Trophoblast cell (in vitro differentiated cells and primary cell): ENCODE results near the gene ZNF451.

Experiments used
- DNase-seq, 2 donors: peaks; one replicate each; pipeline ENCODE4 v3.0.0-alpha.2; 2016
- H2AFZ ChIP-seq: 2 replicates; pipeline ENCODE4 v1.6.1; 2013; ENCODE audit warnings: low read length, moderate library complexity, mild to moderate bottlenecking; ENCODE audit not compliant: insufficient read depth, poor library complexity
- H2AK5ac ChIP-seq: 2 replicates; pipeline ENCODE4 v1.6.1; 2013; ENCODE audit warnings: mild to moderate bottlenecking, low read length
- H2BK120ac ChIP-seq: 2 replicates; pipeline ENCODE4 v1.6.1; 2013; ENCODE audit warnings: low read length, mild to moderate bottlenecking, moderate library complexity; ENCODE audit not compliant: insufficient read depth, poor library complexity
- H2BK12ac ChIP-seq: 2 replicates; pipeline ENCODE4 v1.6.1; 2013; ENCODE audit warnings: mild to moderate bottlenecking, low read length, moderate library complexity
- H2BK5ac ChIP-seq: 2 replicates; pipeline ENCODE4 v1.6.1; 2013; ENCODE audit warnings: low read length, low read depth, moderate library complexity, mild to moderate bottlenecking; ENCODE audit not compliant: poor library complexity
- H3K14ac ChIP-seq: 2 replicates; pipeline ENCODE4 v1.6.1; 2013; ENCODE audit warnings: mild to moderate bottlenecking, low read length
- H3K18ac ChIP-seq: 2 replicates; pipeline ENCODE4 v1.6.1; 2013; ENCODE audit warnings: mild to moderate bottlenecking, low read length
- H3K23ac ChIP-seq: 2 replicates; pipeline ENCODE4 v1.6.1; 2013; ENCODE audit warnings: low read length
- H3K27ac ChIP-seq: 2 replicates; pipeline ENCODE4 v1.5.1; 2013; ENCODE audit warnings: low read depth, mild to moderate bottlenecking, inconsistent platforms, low read length, moderate library complexity
- H3K27me3 ChIP-seq: 2 replicates; pipeline ENCODE4 v1.6.1; 2013; ENCODE audit warnings: inconsistent platforms, mild to moderate bottlenecking, low read length, moderate library complexity; ENCODE audit not compliant: insufficient read depth
- H3K36me3 ChIP-seq, 2 experiments: 1 replicate in 1 of 2; 2 replicates in 1 of 2; pipeline ENCODE4 v1.6.1; 2013; ENCODE audit warnings: low read length in 2 of 2, mild to moderate bottlenecking in 2 of 2, moderate library complexity in 1 of 2; ENCODE audit not compliant: insufficient read depth in 2 of 2, control insufficient read depth in 1 of 2
- H3K4ac ChIP-seq: 2 replicates; pipeline ENCODE4 v1.6.1; 2013; ENCODE audit warnings: low read depth, mild to moderate bottlenecking, low read length, moderate library complexity
- H3K4me1 ChIP-seq, 2 experiments: 1 replicate in 1 of 2; 2 replicates in 1 of 2; pipeline ENCODE4 v1.6.1; 2013; ENCODE audit warnings: low read length in 2 of 2, mild to moderate bottlenecking in 2 of 2, moderate library complexity in 1 of 2; ENCODE audit not compliant: insufficient read depth in 2 of 2, control insufficient read depth in 1 of 2
- H3K4me2 ChIP-seq: 2 replicates; pipeline ENCODE4 v1.6.1; 2013; ENCODE audit warnings: inconsistent platforms, mild to moderate bottlenecking, low read length, moderate library complexity
- H3K4me3 ChIP-seq: 2 replicates; pipeline ENCODE4 v1.5.1; 2013; ENCODE audit warnings: mild to moderate bottlenecking, low read depth, low read length, inconsistent platforms
- H3K79me1 ChIP-seq: one replicate; pipeline ENCODE4 v1.6.1; 2013; ENCODE audit warnings: low read length
- H3K79me2 ChIP-seq: 2 replicates; pipeline ENCODE4 v1.6.1; 2013; ENCODE audit warnings: low read length, mild to moderate bottlenecking; ENCODE audit not compliant: control insufficient read depth, insufficient read depth, poor library complexity
- H3K9ac ChIP-seq: 2 replicates; pipeline ENCODE4 v1.6.1; 2013; ENCODE audit warnings: mild to moderate bottlenecking, low read length
- H3K9me3 ChIP-seq: 2 replicates; pipeline ENCODE4 v1.6.1; 2013; ENCODE audit warnings: low read depth, mild to moderate bottlenecking, control low read depth, inconsistent platforms, low read length; ENCODE audit not compliant: insufficient read depth
- H4K12ac ChIP-seq: 2 replicates; pipeline ENCODE4 v1.6.1; 2013; ENCODE audit warnings: low read depth, mild to moderate bottlenecking, low read length, moderate library complexity
- H4K8ac ChIP-seq: 2 replicates; pipeline ENCODE4 v1.6.1; 2013; ENCODE audit warnings: low read depth, mild to moderate bottlenecking, low read length, moderate library complexity
- H4K91ac ChIP-seq: one replicate; pipeline ENCODE4 v1.6.1; 2013; ENCODE audit warnings: low read depth, mild to moderate bottlenecking, low read length, moderate library complexity
- WGBS: extraction: QIAGEN DNeasy Blood & Tissue Kit; methylation state at CpG from one replicate; pipeline ENCODE4 v1.1.7; 2013; ENCODE audit warnings: missing lambda C conversion rate; ENCODE audit not compliant: insufficient read length, insufficient coverage; ENCODE audit errors: extremely low coverage; 5-methylcytosine and 5-hydroxymethylcytosine counted together

The ZNF451 gene

GRCh38 chr6:57195457-57195856 is 105.5 kb downstream of the ZNF451 start:
- H2AK5ac ChIP-seq = no peak overlapping the region
- no peak overlapping the region for H4K91ac ChIP-seq
- H3K9me3 ChIP-seq = no peaks in the 10 kb centered on the region
- no peak overlapping the region for H3K23ac ChIP-seq
- WGBS = no CpG with 5 or more reads among the region's 2 CpGs
- H3K27me3 ChIP-seq = no peaks in the 10 kb centered on the region
- no peaks in the 10 kb centered on the region for H3K4me1 ChIP-seq
- no peak overlapping the region for H2BK12ac ChIP-seq
- H2AFZ ChIP-seq = no peak overlapping the region
- H3K18ac ChIP-seq = no peak overlapping the region
- H3K4ac ChIP-seq = no peak overlapping the region
- H3K79me1 ChIP-seq = no peaks in the 10 kb centered on the region
- no peak overlapping the region for H3K27ac ChIP-seq
- H4K12ac ChIP-seq = no peak overlapping the region
- H2BK5ac ChIP-seq = no peak overlapping the region
- no peak overlapping the region for H3K9ac ChIP-seq
- no peak overlapping the region for H3K14ac ChIP-seq
- no peak for DNase-seq
- H3K79me2 ChIP-seq = no peaks in the 10 kb centered on the region
- H3K4me2 ChIP-seq = no peak overlapping the region
- peaks cover 6 to 9% of the 10 kb centered on the region in 2 experiments for H3K36me3 ChIP-seq
- no peak overlapping the region for H3K4me3 ChIP-seq
- H2BK120ac ChIP-seq = no peak overlapping the region
- no peak overlapping the region for H4K8ac ChIP-seq

GRCh38 chr6:57198926-57199636 is 109.1 kb downstream of the ZNF451 start:
- Histone ChIP-seq H2BK12ac (no peak overlapping the region), H4K8ac (no peak overlapping the region), H3K4me1 (no peaks in the 10 kb centered on the region), H2BK120ac (no peak overlapping the region), H3K23ac (no peak overlapping the region), H3K27ac (no peak overlapping the region), H4K12ac (no peak overlapping the region), H3K4me3 (no peak overlapping the region), H4K91ac (no peak overlapping the region), H2AK5ac (no peak overlapping the region), H2BK5ac (no peak overlapping the region), H3K79me1 (no peaks in the 10 kb centered on the region), H3K27me3 (no peaks in the 10 kb centered on the region), H3K14ac (no peak overlapping the region), H3K9ac (no peak overlapping the region), H3K18ac (no peak overlapping the region), H2AFZ (no peak overlapping the region), H3K4ac (no peak overlapping the region), H3K36me3 (peaks cover 2 to 3% of the 10 kb centered on the region in 2 experiments), H3K79me2 (no peaks in the 10 kb centered on the region), H3K4me2 (no peak overlapping the region), H3K9me3 (no peaks in the 10 kb centered on the region)
- DNase-seq = no peak
- no CpG with 5 or more reads among the region's 6 CpGs for WGBS

GRCh38 chr6:57201718-57202117 is 111.7 kb downstream of the ZNF451 start:
- Histone ChIP-seq H3K9ac (no peak overlapping the region), H3K36me3 (peaks cover 2 to 3% of the 10 kb centered on the region in 2 experiments), H3K4me1 (peaks cover 6 to 9% of the 10 kb centered on the region in 2 experiments), H3K27me3 (no peaks in the 10 kb centered on the region), H3K4me3 (no peak overlapping the region), H2BK5ac (no peak overlapping the region), H3K27ac (no peak overlapping the region), H4K8ac (no peak overlapping the region), H4K91ac (no peak overlapping the region), H2BK120ac (no peak overlapping the region), H4K12ac (no peak overlapping the region), H3K9me3 (no peaks in the 10 kb centered on the region), H3K23ac (no peak overlapping the region), H3K18ac (no peak overlapping the region), H3K4me2 (no peak overlapping the region), H3K14ac (no peak overlapping the region), H2AK5ac (no peak overlapping the region), H3K79me1 (peaks cover 4% of the 10 kb centered on the region), H3K4ac (no peak overlapping the region), H2AFZ (no peak overlapping the region), H3K79me2 (no peaks in the 10 kb centered on the region), H2BK12ac (no peak overlapping the region)
- no peak for DNase-seq
- WGBS = no CpG with 5 or more reads among the region's 1 CpG

GRCh38 chr6:57205550-57206328 is 115.8 kb downstream of the ZNF451 start:
- Histone ChIP-seq H3K18ac (no peak overlapping the region), H3K9me3 (no peaks in the 10 kb centered on the region), H4K91ac (no peak overlapping the region), H4K8ac (no peak overlapping the region), H3K27me3 (no peaks in the 10 kb centered on the region), H3K79me1 (peaks cover 4% of the 10 kb centered on the region), H2BK5ac (no peak overlapping the region), H3K14ac (no peak overlapping the region), H3K9ac (no peak overlapping the region), H3K4me3 (no peak overlapping the region), H2BK120ac (no peak overlapping the region), H2AFZ (no peak overlapping the region), H3K27ac (peak overlapping the region; percentile 46), H3K4ac (no peak overlapping the region), H3K23ac (no peak overlapping the region), H2AK5ac (no peak overlapping the region), H2BK12ac (no peak overlapping the region), H3K4me2 (peak overlapping the region; percentile 9), H4K12ac (no peak overlapping the region), H3K4me1 (peaks cover 6 to 9% of the 10 kb centered on the region in 2 experiments), H3K79me2 (no peaks in the 10 kb centered on the region), H3K36me3 (no peaks in the 10 kb centered on the region)
- no CpG with 5 or more reads among the region's 7 CpGs for WGBS
- no peak for DNase-seq
